LNCaP clone FGC (cell line): ENCODE data around the gene RSF1.

Source experiments
- DNase-seq: peaks from one replicate; pipeline ENCODE4 v3.0.0-alpha.2; 2011; ENCODE audit warnings: low read depth
- H3K4me3 ChIP-seq: 2 replicates; pipeline ENCODE4 v1.5.1; 2011; ENCODE audit warnings: mild to moderate bottlenecking, low read depth, low read length, control low read depth
- TF ChIP-seq, protein P1 (sequence below): IDR thresholded peaks from 2 replicates; pipeline ENCODE4 v1.5.1; 2012; ENCODE audit warnings: mild to moderate bottlenecking; ENCODE audit not compliant: control insufficient read depth, insufficient read depth; ENCODE audit errors: extremely low read depth

RSF1 gene

DNA sequence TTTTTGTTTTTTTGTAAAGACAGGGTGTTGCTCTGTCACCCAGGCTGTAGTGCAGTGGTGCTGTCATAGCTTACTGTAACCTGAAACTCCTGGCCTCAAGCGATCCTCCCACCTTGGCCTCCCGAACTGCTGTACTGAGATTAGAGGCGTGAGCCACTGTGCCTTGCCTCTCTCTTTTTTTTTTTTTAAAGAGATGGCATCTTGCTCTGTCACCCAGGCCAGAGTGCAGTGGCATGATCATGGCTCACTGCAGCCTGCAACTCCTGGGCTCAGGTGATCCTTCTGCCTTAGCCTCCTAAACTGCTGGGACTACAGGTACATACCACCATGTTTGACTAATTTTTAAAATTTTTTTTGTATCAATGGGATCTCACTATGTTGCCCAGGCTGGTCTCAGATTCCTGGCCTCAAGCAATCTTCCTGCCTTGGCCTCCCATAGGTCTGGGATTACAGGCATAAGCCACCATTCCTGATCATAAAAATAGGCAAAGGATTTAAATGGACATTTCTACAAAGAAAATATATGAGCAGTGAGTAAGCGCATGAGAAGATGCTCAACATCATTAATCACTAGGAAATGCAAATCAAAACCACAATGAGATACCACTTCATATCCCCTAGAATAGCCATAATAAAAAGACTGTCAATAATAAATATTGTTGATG, 165.6 kb downstream of the RSF1 start:
- TF ChIP-seq, protein P1, sequence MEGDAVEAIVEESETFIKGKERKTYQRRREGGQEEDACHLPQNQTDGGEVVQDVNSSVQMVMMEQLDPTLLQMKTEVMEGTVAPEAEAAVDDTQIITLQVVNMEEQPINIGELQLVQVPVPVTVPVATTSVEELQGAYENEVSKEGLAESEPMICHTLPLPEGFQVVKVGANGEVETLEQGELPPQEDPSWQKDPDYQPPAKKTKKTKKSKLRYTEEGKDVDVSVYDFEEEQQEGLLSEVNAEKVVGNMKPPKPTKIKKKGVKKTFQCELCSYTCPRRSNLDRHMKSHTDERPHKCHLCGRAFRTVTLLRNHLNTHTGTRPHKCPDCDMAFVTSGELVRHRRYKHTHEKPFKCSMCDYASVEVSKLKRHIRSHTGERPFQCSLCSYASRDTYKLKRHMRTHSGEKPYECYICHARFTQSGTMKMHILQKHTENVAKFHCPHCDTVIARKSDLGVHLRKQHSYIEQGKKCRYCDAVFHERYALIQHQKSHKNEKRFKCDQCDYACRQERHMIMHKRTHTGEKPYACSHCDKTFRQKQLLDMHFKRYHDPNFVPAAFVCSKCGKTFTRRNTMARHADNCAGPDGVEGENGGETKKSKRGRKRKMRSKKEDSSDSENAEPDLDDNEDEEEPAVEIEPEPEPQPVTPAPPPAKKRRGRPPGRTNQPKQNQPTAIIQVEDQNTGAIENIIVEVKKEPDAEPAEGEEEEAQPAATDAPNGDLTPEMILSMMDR = no peak
- no peak overlapping the region for H3K4me3 ChIP-seq
- DNase-seq = no peak

DNA sequence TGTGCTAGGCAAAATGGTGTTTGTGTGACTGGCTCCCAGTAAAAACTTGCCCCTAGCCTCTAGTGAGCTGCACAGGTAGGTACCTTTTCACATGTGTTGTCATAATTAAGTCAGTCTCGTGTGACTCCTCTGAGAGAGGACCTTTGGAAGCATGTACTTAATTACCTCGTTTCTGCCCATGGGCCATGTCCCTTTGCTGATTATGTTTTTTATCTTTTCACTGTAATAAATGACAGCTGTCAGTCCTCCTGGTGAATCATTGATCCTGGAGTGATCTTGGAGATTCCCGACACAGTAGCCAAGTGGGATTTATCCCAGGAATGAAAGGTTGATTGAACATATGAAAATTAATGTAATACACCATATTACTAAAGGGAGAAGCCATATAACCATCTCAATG, 170.4 kb downstream of the RSF1 start:
- H3K4me3 ChIP-seq = no peak overlapping the region
- no peak for DNase-seq
- TF ChIP-seq, protein P1 = no peak

DNA sequence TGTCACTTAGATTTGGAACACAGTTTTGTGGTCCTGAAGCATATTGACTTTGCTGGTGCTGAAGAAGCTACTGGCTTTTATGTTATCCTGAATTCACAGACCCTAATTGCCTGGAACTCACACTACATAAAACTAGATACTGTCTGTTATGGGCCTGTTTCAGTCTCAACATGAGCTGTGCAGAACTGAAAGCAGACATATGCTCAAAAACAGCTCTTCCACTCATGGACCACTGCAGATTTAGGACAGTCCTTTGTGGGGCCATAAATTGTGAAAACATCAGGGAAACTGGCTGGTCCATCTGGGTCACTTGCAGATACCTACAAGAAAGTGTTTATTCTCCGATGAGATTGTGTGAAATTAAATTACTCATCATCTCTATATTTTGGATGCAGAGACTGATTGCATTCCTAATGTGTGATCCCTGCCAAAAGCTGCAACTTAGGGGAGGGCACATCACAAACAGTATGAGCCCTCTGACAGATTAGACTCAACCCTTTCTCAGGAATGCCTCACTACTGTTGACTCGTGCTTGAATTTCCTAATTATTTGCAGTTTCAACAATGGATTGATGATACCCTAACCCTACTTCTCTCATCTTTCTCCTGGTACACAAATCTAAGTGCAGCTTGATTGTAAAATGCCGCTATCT, 172.7 kb downstream of the RSF1 start:
- DNase-seq = no peak
- H3K4me3 ChIP-seq = no peak overlapping the region

DNA sequence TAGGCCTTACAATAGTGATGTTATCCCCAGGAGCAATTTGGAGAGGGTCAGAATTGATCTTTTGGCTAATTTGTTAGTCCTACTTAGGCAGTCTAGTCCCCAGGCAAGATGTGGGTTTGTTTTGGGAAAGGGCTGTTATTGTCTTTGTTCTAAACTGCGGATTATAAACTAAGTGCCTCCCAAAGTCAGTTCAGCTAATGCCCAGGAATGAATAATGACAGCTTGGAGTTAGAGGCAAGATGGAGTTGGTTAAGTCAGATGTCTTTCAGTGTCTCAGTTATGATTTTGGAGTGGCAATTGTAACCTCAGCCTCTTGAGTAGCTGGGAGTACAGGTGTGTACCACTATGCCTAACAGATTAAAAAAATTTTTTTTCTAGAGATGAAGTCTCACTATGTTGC, 175.6 kb downstream of the RSF1 start:
- no peak for DNase-seq
- no peak overlapping the region for H3K4me3 ChIP-seq
- TF ChIP-seq, protein P1 = no peak

More for the DNA sequence above, 172.7 kb downstream of the RSF1 start:
- TF ChIP-seq, protein P1 = no peak

DNA sequence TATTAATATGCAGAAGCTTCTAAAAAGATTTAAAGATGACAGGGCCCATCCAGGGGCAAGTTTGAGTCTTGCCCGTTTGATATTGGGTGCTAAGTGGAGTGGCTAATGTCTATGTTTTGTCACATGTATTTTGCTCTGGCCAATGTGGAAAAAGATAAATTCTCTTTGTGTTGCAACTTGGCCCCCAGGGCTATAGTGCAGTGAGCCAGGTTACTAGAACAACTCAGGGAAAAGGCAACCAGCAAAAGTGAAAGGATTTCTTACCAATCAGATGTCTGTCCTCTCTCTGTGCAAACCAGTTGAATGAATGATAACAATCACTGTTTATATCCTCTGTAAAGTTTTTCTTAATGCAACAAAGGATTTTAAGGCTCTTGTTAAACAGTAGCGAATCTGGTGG, 178.3 kb downstream of the RSF1 start:
- no peak overlapping the region for H3K4me3 ChIP-seq
- no peak for DNase-seq
- TF ChIP-seq, protein P1 = no peak

DNA sequence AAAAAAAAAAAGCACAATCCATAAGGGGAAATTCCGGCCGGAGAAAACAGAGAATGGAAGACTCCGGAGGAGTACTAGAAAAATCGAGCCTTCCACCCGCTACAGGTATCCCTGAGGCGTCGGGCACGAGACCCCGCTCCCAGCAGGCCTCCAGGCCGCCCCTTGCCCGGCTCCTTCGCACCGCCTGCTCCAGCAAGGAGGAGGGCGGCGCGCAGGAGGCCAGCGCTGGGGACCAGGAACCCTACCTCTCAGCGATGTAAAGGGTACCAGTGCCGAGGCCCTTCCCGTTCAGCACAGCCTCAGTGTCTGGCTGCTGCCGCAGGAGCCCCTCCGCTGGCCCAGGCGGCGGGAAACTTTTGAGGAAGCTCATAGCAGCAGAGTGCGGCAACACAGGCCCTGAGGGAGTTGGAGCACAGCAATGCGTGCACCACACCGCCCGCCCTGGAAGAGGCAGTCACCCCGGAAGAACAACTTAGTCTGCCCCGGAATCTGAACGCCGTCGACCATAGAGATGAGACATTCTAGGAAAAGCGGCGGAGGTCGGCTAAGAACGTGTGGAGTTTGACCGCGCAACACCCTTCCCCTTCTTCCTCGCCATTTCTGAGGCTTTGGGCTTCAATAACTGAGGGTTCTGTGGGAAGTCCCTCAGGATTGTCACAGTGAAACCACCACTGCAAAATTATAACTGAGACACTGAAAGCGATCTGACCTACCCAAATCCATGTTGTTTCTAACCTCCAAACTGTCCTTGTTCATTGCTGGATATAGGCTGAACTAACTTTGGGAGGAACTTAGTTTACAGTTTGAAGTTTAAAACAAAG, 183.0 kb downstream of the RSF1 start, which contains the start of gene CLNS1A:
Gene CLNS1A (minus strand): TSS at position 450 of the 821 bp plus-strand sequence. CDS start 80 bp downstream, at position 370.
- DNase-seq = peak; percentile 60
- TF ChIP-seq, protein P1 = no peak
- peak within 1 kb of the TSS; percentile 81 for H3K4me3 ChIP-seq
